Purkinje cell (primary cell): ENCODE results near the gene ATP5ME. TPM values are rescaled to one million over a fixed set of nuclear protein-coding genes. Genes with fewer than 3 reads are reported as not detected.

Experiments used
- polyA plus RNA-seq: library from polyadenylated mRNA; unstranded; fragments of >200 nt; fragmentation: Nextera tagmentation; gene quantifications from 2 replicates; pipeline ENCODE4 v1.2.1, GENCODE V29; 2014

The ATP5ME gene, protein sequence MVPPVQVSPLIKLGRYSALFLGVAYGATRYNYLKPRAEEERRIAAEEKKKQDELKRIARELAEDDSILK
- 1,728 and 2,284 TPM in 2 replicates for polyA plus RNA-seq

DNA sequence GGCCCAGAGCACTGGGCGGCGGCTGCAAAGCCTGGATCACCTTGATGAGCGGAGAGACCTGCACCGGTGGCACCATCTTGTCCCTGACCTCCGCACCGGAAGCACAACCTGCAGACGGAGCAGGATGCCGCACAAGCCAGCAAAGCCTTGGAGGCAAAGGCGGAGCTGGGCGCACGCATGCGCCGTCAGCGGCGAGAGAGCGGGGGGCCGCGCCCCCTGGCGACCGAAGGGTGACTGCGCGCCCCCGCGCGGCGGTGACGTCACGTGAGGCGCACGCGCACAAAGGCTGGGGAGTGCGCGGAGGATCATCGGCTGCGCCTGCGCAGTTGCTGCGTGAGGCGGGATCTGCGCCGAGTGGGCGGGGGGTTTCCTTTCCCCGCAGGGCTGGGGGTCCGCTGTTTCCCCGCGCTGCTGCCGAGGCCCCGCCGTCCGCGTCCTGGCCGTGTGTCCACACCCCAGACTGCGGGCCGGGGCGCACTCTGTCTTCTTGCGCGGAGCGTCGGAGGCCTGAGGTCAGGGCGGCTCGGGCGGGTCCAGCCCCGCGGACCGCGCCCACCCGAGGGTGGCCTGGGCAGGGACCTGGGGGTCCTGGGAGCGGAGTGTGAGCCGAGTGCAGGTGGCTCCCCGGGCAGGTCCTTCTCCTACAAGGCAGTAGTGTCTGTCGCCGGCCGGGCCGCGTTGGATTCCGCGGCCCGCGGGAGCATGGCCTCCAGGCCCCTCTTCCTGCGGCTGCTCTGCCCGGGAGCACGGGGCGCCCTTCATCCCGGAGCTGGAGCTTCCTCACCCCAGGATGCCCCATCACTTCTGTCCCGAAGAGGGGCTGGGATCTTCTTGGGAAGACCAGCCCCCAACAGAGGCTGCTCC lies at the start of gene ATP5ME, which contains the start of gene MYL5:
Gene ATP5ME, minus strand, starts transcription at position 105 of the 864 bp plus-strand sequence. Its CDS starts 29 bp downstream, at position 76.
Gene MYL5, plus strand, starts transcription at position 371 of the 864 bp plus-strand sequence. CDS start 3,485 bp downstream, outside the sequence.

DNA sequence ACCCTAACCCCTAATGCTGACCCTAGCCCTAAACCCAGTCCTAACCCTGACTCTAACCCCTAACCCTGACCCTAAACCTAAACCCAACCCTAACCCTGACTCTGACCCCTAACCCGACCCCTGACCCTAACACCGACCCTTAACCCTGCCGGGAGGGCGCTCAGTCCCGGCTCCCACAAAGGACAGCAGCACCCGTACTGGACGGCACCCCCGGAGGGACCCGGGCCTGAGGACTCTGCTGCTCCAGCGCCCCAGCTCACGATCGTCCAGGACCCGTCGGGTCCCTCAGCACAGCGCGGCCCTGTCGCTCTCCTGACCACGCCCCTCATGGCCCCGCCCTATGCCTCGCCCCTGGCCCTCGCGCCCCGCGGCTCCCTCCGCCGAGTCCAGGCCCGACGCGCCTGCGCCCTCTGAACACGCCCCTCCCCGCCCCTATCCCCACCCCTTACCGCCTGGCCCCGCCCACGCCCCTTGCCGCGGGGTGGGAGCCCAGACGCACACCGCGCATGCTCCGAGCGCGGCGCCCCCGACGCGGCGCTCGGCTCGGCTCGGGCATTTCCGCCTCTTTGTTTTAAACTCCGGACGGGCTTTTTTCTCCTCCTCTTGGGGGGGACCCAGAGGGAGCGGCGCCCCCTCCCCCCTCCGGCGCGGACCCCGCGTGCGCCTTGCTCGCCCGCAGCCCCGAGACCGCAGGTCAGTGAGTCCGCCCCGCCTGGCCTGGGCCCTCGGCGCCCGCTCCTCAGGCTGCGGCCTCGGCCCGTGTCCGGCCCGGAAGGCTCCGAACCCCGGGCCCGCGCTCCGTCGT lies 31.4 kb upstream of the ATP5ME start, which contains the start of gene PCGF3:
Gene PCGF3, plus strand, starts transcription at position 555 of the 805 bp plus-strand sequence. CDS start 27,849 bp downstream, outside the sequence.

DNA sequence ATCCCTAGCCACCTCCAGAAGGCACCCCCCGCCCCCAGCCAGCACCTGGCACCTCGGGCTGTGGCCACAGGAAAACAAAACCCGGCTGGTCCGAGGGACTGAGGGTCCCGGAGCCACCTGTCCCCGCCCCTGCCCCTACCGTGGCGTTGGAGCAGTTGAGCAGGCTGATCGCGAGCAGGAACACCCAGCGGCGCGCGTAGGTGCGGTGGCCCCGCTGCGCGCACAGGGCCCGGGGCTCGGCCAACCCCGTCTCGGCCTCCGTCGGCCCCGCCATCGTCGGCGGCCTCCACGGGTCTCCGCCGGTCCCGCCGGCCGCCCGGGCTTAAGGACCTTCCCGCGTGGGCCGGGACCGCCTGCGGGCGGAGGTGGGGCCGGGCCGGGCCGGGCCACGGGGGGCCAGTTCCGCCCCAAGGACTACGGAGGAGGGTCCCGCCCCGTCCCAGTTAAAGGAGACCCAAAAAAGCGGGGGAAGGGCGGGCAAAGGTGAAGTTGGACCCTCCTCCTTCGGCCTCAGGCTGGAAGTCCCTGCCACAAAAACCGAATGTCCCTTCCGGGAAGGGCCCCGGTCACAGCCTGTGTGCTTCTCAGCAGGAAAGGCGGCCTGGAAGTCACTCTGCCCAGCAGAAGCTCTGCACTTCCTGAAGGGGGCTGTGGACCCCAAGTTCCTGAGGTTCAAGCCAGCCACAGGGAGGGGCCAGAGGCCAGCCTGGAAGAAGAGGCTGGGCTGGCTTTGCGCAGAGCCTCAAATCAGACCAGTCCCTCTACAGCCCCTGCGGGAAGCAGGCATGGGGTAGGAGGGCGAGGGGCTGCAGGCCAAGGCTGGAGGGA lies 15.0 kb upstream of the ATP5ME start, which contains the start of gene SLC49A3:
Gene SLC49A3, minus strand, starts transcription at position 298 of the 828 bp plus-strand sequence. Its CDS starts 24 bp downstream, at position 274.

DNA sequence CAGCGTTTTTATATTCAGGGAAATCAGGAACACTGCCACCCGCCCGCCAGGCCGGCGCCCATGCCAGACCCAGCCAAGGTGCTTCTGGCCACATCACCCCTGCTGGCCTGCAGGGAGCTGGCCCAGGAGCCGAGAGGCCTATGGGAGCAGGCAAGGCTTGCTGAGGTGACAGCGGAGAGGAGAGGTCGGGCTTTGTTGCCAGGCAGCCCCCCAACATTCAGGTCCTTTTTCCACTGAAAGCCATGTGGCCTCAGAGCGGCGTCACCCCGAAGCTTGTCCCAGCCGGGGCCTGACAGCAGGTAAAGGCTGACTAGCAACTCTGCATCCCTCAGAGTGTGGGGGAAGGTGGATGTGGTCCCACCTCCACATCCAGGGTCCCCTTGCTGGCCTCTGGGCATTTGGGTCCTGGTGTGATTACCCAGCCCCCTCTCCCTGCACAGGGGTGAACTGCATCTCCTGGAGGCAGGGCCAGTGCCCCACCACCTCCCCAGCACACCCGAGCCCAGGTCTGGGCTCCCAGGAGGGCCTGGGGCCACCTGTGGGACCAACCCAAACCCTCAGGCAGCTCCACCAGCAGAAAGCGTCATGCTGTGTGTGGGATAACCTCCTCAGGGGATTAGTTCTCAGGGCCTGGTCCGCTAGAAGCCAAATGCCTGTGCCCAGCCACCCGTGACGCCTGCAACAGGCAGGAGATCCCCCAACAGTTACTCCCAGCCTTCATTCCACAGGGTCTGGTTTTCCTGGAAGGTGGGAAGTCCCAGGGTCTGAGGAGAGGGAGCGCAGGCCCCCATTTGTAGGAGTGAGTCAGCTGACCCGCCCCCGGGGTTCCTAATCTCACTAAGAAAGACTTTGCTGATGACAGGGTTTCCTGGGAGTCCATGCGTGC lies 49.1 kb downstream of the ATP5ME start, which contains the start of gene PDE6B:
Gene PDE6B, plus strand, starts transcription at position 869 of the 886 bp plus-strand sequence. CDS start 54 bp downstream, outside the sequence.

Other genes with a start within 250 kb of the ATP5ME start
- 54.1 and 54.5 TPM in 2 replicates for gene ZNF721, start 175.1 kb downstream of the ATP5ME start, polyA plus RNA-seq
- 31.9 and 34.2 TPM in 2 replicates for gene PIGG, start 175.1 kb downstream of the ATP5ME start, polyA plus RNA-seq
- 2.7 TPM in 1 of 2 replicates, not detected in the other for gene TMEM271, start 98.0 kb downstream of the ATP5ME start, polyA plus RNA-seq
- 0.53 and 1.2 TPM in 2 replicates for gene PDE6B, start 48.7 kb downstream of the ATP5ME start, polyA plus RNA-seq
- 3.8 and 15.0 TPM in 2 replicates for gene MYL5, start 266 bp upstream of the ATP5ME start, polyA plus RNA-seq
- not detected in 2 replicates for gene SLC49A3, start 14.9 kb upstream of the ATP5ME start, polyA plus RNA-seq
- 7.7 and 9.9 TPM in 2 replicates for gene PCGF3, start 31.6 kb upstream of the ATP5ME start, polyA plus RNA-seq
- 6.8 and 7.8 TPM in 2 replicates for gene CPLX1, start 151.9 kb upstream of the ATP5ME start, polyA plus RNA-seq